GM21526 (cell line): ENCODE data around the gene CCNE1.

Source experiments
- ATAC-seq: cut with Tn5 transposase; IDR thresholded peaks from one replicate; pipeline ENCODE4 v1.9.1; 2021; ENCODE audit warnings: moderate library complexity; ENCODE audit not compliant: unreplicated experiment, low FRiP score

CCNE1 gene

GRCh38 chr19:29841559-29842367 lies 30.0 kb downstream of the CCNE1 start:
- ATAC-seq, result no peak

- no peak for ATAC-seq
Observed at GRCh38 chr19:29842471-29843179, 30.8 kb downstream of the CCNE1 start.

- no peak for ATAC-seq
Observed at GRCh38 chr19:29843180-29844051, 31.6 kb downstream of the CCNE1 start.

- peak; percentile 59 for ATAC-seq
Observed at GRCh38 chr19:29844891-29845573, 33.2 kb downstream of the CCNE1 start.

- ATAC-seq, result no peak
Observed at GRCh38 chr19:29845574-29846176, 33.9 kb downstream of the CCNE1 start.

GRCh38 chr19:29849208-29849607 lies 37.4 kb downstream of the CCNE1 start:
- no peak for ATAC-seq

GRCh38 chr19:29850482-29850881 lies 38.7 kb downstream of the CCNE1 start:
- ATAC-seq, result no peak

GRCh38 chr19:29851769-29852521 lies 40.2 kb downstream of the CCNE1 start:
- ATAC-seq, result peak; percentile 79

GRCh38 chr19:29854033-29854432 lies 42.2 kb downstream of the CCNE1 start:
- ATAC-seq, result no peak

- ATAC-seq, result no peak
Observed at GRCh38 chr19:29855087-29855486, 43.3 kb downstream of the CCNE1 start.

GRCh38 chr19:29855741-29856500 lies 44.1 kb downstream of the CCNE1 start:
- ATAC-seq, result no peak

GRCh38 chr19:29858000-29858596 lies 46.3 kb downstream of the CCNE1 start:
- ATAC-seq, result no peak

- no peak for ATAC-seq
Observed at GRCh38 chr19:29858621-29859020, 46.8 kb downstream of the CCNE1 start.

GRCh38 chr19:29860492-29860891 lies 48.7 kb downstream of the CCNE1 start:
- no peak for ATAC-seq

GRCh38 chr19:29861574-29861973 lies 49.8 kb downstream of the CCNE1 start:
- no peak for ATAC-seq

GRCh38 chr19:29866011-29866410 lies 54.2 kb downstream of the CCNE1 start:
- ATAC-seq, result no peak

GRCh38 chr19:29867984-29868383 lies 56.2 kb downstream of the CCNE1 start:
- no peak for ATAC-seq

- no peak for ATAC-seq
Observed at GRCh38 chr19:29871143-29871542, 59.4 kb downstream of the CCNE1 start.
